NCI-H2029 treated with DMSO at 0.1 percent for 48 hours (cell line): ENCODE results near the gene TTC38.
"Not testable (repeated sequence)": the region's sequence is repeated elsewhere in the genome, so short reads cannot be mapped to it uniquely, and the experiment has no call there.

ENCODE experiments used
- DNase-seq: peaks from one replicate; lab custom pipeline; 2025; lab: John Stamatoyannopoulos, UW

The TTC38 gene

DNA sequence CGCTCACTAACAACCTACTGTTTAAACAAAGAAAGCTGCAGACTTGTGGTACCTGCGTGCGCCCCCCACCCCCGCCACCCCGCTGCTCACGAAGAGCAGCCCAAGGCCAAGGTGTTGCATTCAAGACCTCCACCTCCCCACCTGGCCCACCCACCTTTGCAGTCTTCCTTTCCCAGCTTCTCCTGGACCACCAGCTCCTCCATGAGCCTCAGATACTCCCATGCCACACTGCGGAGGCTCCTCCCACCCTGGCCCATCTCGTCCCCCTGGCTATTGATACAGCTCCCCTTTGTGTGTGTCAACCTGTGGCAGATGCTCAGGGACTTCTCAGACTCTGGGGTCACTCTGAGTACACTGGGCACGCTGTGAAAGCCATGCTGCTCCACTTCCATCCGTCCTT lies 21.6 kb upstream of the TTC38 start:
- DNase-seq, result no peak

DNA sequence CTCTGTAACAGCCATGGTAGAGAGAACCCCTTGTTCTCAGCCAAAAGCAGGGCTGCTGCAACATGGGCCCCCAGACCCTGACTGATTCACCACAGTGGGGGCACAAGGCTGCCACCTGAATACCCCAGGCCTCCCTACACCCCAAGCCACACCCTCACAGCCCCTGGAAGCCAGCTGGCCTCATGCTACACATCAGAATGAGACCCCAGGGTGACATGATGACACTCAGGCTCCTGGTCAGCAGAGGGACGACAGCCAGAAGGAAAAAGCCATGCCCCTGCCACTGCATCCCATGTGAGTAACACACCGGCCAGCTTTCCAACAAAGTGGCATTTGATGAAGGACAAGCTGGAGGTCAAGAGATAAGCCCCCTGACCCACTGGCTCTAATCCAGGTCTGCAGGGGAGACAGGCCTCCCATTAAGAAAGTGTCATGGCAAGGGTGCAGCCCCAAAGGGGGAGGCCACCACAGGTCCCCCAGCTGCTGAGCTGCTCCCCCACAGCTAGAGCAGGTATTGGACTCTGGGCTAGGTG lies 20.3 kb upstream of the TTC38 start:
- no peak for DNase-seq

DNA sequence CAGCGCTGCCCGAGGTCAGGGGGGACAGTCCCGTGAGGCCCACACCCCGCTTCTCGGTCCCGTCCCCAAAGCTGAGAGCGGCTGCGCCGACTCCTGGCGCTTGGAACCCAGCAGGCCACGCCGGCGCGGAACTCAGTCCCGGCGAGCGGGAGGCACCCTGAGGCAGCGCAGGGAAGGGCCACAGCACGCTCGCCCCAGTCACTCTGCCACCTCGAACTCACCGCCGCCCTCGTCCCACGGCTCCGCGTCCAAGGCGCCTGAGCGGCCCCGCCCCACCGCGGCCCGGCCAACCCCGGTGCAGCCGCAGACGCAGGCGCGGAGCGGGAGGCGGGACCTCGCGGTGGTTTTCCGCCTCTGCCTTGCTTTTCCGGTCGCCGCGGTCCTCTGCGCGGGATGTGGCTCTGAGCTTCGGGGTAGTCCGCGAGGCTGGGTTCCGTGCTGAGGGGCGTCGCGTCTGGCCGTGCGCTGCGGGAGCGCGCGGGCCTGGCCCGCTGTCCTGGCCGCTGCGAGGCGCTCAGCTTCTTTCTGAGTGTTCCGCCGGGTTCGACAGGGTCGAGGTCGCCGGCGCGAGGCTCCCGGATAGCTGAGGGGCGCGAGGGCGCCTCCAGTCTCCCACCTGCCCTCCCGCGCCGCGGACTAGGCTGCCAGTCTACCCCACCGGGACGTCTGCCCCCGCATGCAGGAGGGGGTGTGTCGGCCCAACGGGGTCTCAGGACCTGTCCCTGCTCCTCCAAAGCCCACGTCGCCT lies 17.6 kb upstream of the TTC38 start, which contains the start of gene CDPF1:
Gene CDPF1 (minus strand): TSS at position 259 of the 748 bp plus-strand sequence. CDS start 2,009 bp downstream, outside the sequence.
- DNase-seq, result no peak

DNA sequence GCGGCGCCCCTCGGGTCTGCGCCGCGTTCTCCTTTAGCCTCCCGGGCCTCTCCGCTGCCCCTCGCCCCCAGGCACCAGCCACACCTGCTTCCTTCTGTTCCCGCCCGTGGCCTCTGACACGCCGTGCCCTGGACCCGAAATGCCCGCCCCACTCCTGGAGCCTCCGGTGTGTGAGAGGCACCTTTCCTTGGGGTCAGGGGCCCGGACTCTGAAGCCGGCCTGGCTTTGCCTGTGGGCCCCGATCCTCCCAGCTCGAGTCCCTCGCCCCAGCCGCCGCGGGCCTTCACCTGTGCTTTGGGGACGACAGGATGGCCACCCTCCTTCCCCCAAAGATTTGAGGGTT lies 17.1 kb upstream of the TTC38 start:
- DNase-seq, result no peak

DNA sequence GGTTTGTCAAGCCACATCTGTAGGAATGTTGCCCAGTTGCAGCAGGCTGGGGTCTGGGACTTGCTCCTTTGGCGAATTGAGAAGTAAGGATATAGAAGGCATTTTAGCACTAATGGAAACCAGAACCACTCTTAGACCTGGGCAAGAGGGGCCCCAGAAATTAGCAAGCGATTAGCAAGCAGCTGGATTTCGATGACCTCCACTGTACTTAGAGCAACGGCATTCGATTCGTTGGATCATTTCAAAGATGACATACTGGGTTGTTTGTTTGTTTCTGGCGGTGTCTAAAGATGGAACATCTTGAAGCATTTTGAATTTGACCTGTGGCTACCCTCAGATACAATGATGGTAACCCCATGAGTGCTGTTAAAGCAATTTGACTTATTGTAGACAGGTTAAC lies 16.5 kb upstream of the TTC38 start:
- DNase-seq, result no peak

DNA sequence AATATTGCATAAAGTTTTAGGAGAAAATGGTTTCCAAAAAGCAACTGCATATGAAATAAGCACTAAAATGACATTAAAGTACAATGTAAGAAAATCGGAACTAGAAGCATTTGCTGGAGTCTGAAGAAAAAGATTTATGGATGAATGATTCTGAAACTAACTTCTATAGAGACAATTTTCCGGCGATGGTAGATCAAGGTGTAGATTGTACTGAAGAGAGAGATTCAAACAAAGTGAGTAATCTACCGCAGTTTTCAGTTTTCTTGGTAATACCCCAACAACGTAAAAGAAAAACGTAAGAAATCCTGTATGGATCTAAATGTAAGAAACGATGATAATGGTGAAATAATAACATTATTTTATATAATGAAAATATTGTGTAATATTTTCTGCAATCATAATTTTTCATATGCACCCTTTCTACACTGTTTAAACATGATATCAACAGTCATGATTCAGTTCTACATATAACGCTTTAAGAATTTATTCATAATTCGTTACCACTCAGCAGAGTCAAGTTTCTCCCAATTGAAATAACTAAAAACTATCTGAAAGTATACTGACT lies 15.9 kb upstream of the TTC38 start:
- no peak for DNase-seq

DNA sequence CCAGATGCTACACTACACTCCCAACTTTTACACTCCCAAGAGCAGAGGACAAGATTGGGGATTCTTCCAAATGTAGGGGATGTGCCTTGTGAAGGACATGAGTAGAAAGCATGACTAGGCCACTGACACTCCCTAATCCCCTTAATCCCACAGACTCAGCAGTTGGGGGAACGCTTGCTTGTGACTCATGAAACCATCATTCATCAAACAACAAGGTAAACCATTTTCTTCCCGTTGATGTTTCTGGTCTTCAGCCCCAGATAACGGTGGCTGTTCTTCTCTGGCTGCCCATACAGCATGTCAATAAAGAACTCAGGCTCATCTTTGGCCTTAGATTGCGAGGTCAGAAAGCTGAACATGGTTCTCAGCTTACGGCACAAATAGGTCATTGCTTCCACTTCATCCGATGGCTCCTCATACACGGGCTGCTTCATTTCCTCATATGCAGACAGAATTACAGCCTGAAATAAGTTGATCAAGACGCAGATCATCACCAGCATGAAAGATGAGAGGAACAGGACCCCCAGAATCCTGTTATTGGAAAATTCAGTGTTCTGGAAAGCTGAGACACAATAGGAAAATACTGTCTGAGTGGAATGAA lies 11.3 kb upstream of the TTC38 start:
- no peak for DNase-seq

DNA sequence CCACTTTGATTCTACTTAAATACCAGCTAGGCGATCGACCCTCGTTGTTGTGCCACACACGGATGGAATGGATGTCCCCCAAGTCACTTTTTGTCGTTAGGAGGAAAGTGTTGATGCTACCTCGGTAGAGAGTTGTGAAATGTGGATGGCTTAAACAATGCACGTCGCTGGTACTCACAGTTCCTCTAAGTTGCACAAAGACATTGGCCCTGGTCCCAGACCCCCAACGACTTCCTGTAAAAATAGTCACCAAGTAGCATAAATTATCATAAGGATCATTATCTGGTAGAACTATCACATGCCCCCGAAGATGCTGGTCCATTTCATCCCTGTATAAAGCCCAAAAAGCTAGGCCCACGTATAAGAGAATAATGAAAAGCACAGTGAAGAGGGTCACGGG lies 8.4 kb upstream of the TTC38 start:
- no peak for DNase-seq

DNA sequence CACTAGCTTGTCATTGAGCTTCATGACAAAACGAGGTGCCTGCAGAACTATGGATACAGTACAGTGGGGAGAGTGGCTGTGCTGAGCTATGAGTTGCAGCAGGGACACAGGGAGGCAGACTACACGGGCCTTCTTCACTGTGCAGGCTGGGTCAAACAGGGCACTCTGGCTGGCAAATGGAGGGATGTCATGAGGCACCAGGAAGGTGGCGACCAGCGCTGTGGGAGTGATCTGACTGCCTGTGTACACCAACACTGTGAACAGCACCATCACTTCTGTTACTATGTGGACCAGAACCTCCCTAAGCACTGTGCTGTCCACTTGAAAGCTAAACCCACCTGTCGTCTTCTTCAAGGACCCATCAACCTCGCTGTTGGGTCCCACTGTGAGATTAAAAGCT lies 7.8 kb upstream of the TTC38 start:
- DNase-seq, result no peak

DNA sequence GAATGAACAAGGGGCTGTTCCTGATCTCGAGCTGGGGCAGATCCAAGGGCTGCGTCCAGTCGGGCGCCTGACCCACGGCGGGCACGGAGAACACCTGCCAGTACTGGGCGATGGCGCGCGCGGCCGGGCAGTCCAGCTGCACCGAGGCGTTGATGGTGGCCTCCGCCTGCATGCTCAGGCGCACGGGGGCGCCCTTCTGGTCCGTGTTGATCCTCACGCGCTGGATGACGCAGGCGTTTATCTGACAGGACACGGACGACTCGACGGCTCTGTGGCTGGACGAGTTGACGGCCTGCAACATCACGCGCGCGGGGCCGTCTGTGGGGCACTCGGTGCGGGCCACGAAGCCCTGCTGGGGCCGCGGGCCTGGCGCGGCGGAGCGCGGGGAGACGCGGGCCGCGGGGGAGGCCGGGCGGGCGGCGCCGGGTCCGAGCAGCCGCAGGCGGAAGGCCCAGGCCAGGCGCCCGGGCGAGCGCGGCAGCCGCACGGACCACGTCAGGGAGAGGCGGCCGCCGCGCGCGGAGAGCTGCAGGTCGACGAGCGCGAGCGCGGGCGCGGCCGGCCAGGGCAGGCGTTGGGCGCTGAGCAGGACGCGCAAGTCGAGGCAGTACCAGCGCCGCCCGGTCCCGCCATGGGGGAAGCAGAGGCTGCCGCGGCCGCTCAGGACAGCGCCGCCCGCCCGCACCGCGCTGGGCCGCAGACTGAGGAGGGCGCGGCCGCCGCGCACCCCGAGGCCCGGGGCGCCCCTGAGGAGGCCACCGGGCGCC lies 5.2 kb upstream of the TTC38 start:
- no peak for DNase-seq

DNA sequence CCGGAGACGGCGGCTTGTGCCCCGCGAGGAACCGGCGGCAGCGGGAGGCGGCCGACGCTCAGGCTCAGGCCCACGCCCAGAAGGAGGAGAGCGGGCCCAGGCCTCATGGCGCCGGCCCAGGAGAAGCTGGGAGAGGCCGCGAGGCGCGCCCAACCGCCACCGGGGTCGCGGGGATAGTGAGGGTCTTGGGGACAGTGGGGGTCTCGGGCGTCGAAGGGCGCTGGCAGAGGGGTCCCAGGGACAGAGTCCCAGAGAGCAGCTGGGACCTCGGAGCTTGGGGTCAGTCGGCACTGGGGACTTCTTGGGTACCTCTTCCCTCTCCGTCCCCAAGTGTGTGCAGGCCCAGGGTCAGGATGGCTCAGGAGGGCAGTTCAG lies 4.6 kb upstream of the TTC38 start, which contains the start of gene PKDREJ:
Gene PKDREJ (minus strand): TSS at position 128 of the 375 bp plus-strand sequence. CDS start 21 bp downstream, at position 107.
- no peak for DNase-seq

DNA sequence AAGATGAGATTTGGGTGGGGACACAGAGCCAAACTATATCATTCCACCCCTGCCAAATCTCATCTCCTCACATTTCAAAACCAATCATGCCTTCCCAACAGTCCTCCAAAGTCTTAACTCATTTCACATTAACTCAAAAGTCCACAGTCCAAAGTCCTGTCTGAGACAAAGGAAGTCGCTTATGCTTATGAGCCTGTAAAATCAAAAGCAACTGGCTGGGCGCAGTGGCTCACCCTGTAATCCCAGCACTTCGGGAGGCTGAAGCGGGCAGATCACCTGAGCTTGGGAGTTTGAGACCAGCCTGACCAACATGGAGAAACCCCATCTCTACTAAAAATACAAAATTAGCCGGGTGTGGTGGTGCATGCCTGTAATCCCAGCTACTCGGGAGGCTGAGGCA lies 3.3 kb upstream of the TTC38 start:
- DNase-seq, result not testable (repeated sequence)

DNA sequence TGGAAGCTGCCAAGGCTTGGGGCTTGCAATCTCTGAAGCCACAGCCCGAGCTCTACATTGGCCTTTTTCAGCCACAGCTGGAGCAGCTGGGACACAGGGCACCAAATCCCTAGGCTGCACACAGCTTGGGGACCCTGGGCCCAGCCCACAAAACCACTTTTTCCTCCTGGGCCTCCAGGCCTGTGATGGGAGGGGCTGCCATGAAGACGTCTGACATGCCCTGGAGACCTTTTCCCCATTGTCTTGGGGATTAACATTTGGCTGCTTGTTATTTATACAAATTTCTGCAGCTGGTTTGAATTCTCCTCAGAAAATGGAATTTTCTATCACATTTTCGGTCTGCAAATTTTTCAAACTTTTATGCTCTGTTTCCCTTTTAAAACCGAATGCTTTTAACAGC lies 2.2 kb upstream of the TTC38 start:
- DNase-seq, result not testable (repeated sequence)

DNA sequence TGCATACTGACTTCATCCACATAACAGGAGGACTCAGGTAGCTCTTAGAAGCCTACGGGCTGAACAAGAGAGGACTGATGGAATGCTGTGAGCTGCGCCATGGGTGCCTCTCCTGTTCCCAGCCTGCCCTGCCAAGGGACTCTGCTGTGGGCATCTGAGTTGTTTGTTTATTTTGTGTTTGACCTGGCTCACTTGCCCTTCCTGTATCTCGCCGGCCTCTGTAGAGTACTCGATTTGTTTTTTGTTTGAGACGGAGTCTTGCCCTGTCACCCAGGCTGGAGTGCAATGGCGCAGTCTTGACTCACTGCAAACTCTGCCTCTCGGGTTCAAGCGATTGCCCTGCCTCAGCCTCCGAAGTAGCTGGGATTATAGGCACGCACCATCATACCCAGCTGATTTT lies 1.8 kb downstream of the TTC38 start:
- no peak for DNase-seq

DNA sequence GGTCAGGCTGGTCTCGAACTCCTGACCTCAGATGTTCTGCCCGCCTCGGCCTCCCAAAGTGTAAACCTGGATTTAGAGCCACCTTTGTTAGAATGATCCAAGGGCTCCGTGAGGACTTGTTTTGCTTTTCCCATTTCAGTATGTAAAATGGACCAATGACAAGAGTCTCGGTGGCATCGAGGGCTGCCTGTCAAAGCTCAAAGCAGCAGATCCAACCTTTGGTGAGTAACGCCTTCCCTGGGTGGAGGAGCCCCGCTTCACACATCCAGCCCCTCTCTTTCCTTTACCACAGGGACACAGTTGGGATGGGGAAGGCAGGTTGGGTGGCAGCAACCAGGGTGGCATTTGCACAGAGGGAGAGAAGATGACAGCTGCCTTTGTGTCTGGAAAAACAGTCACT lies 4.4 kb downstream of the TTC38 start:
- DNase-seq, result no peak

DNA sequence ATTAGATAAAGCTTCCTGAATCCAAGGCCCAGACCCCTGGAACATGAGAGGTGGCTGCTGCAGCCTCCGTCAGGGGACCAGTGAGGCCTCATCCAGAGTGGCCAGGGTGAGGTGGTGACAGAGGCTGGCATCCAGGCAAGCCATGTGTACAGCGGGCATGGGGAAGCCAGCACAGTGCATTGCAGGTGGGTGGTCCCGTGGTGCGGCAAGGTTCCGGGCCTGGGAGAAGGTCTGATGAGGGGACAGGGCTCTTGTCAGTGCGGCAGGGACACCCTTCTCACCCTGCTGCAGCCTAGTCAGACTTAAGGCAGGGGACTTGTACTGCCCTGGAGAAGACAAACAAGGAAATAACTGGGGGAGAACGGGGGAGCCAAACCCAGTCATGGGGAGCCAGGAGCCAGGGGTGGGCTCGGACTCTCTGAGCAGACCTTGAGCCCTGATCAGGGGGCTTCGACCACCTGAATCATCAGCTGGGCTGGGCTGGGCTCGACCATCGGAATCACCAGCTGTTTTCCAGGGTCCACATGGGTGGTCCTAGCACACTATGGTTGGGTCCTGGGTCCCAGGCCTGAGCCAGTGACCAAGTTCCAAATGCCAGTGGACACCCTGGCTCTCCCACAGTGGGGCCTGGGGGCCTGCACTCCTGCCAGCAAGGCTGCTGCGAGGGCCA lies 5.1 kb downstream of the TTC38 start:
- DNase-seq, result no peak

DNA sequence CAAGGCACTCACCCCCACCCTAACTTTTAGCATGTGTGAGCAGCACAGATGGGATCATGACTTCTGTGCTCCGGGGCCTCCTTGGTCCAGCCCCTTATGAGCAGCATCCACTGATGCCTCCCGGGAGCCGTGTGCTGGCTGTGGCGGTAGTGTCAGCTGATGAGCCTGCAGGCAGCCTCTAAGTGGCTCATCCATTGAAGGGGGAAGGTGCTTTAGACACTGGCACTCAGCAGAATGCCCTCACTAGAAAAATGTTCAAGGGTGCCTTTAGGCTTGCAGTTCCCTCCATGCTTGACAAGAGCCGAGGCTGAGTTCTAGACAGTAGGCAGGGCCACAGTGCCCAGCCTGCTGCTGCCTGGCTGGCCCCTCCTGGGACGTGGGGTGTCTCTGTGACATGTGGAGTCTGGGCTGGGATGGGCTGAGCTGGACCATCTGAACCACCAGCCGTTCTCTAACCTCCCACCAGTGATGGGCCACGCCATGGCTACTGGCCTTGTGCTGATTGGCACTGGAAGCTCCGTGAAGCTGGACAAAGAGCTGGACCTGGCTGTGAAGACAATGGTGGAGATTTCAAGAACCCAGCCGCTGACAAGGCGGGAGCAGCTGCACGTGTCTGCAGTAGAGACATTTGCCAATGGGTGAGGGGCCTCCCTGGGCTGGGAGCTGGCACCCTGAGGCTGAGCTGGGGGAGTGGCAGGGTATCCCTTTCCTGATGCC lies 5.8 kb downstream of the TTC38 start:
- no peak for DNase-seq

DNA sequence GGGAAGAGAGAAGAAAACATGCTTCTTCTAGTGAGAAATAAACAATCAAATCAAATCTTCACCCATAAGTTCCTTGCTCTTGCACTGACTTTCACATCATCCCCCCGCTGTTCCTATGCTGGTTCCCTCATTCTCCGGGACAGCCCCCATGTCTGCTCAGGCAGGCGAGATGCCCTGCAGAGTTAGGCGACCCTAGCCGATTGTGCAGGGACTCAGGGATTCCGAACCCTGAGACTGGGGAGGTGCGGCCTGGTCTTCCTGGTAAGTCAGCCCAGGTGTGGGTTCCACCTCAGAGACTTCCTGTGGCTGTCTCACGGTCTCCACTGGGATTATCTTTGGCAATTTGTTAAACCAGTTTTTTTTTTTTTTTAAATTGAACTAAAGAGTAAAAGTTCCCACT lies 6.6 kb downstream of the TTC38 start:
- no peak for DNase-seq

DNA sequence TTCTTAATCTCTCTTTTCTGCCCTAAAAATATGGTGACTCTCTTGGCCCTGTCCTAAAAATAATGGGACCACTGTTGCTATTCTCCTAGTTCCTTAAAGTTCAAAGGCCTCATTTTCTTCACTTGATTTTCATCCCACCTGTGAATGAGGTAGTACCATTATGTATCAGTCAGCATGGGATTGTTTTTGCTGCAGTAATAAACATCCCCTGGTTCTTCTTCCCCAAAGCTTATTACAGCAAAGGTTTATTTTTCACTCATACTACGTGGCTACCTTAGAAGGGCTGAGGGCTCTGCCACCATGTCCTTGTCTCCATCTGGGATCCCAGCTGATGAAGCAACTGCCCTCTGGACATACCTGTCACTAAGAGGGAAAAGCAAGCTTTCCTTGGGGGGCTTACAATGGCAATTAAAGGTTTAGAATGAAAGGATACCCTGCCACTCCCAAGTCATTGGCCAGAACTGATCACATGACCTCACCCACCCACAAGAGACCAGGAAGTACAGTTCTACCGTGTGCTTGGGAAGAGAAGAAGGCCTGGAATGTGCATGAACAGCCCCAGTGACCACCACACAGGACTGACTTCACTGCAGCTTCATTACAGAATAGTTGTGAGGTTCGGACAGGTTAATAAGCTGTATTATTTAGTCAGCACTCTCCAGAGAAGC lies 7.8 kb downstream of the TTC38 start:
- DNase-seq, result no peak

DNA sequence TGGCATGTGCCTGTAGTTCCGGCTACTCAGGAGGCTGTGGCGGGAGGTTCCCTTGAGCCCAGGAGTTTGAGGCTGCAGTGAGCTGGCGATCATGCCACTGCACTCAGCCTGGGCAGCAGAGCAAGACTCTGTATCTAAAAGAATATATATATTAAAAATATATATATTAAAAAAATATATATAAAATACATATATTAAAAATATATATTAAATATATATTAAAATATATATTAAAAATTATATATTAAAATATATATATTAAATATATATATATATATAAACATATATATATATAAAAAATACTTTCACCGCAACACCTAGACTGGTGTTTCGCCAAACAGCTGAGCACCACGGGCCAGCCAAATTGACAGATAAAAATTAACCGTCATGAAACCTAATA lies 8.8 kb downstream of the TTC38 start:
- no peak for DNase-seq
